HepG2 (cell line): Measurements from ENCODE around the gene FBRSL1. TPM values are rescaled to one million over a fixed set of nuclear protein-coding genes. Genes with fewer than 3 reads are reported as not detected.

Experiments
- ATM ChIP-seq: fragments of 450-650 bp; IDR thresholded peaks from 2 replicates; pipeline ENCODE4 v1.7.1; 2017; ENCODE audit warnings: mild to moderate bottlenecking, borderline replicate concordance
- CHD4 ChIP-seq: fragments of 200-600 bp; sonication (generic); IDR thresholded peaks from 2 replicates; pipeline ENCODE4 v1.7.0; 2017; ENCODE audit warnings: mild to moderate bottlenecking, low read length, borderline replicate concordance
- EED ChIP-seq: sonication (generic); formaldehyde crosslinking; IDR thresholded peaks from 2 replicates; pipeline ENCODE4 v1.5.0; 2020; ENCODE audit warnings: mild to moderate bottlenecking, missing genetic modification reagents
- HDAC1 ChIP-seq: sonication (generic); formaldehyde crosslinking; IDR thresholded peaks from 2 replicates; pipeline ENCODE4 v1.5.1; 2020; ENCODE audit warnings: mild to moderate bottlenecking, missing genetic modification reagents
- ISX ChIP-seq: sonication (generic); formaldehyde crosslinking; conservative IDR thresholded peaks from 2 replicates; pipeline ENCODE4 v1.5.0; 2020; ENCODE audit warnings: missing genetic modification reagents
- KLF15 ChIP-seq: sonication (generic); formaldehyde crosslinking; IDR thresholded peaks from 2 replicates; pipeline ENCODE4 v1.8.1; 2023; ENCODE audit warnings: borderline replicate concordance, mild to moderate bottlenecking, inconsistent platforms, missing genetic modification reagents, mixed read lengths
- NFE2L2 ChIP-seq: fragments of 150-350 bp; IDR thresholded peaks from 2 replicates; pipeline ENCODE4 v1.6.1; 2014; ENCODE audit warnings: low read length
- NRL ChIP-seq: sonication (generic); formaldehyde crosslinking; IDR thresholded peaks from 2 replicates; pipeline ENCODE4 v1.5.0; 2020; ENCODE audit warnings: missing genetic modification reagents, mild to moderate bottlenecking, moderate library complexity, borderline replicate concordance
- SETDB1 ChIP-seq: sonication (generic); formaldehyde crosslinking; IDR thresholded peaks from 2 replicates; pipeline ENCODE4 v1.5.1; 2020; ENCODE audit warnings: missing genetic modification reagents, mild to moderate bottlenecking, borderline replicate concordance
- ZBTB7A ChIP-seq: sonication (generic); formaldehyde crosslinking; IDR thresholded peaks from 2 replicates; pipeline ENCODE4 v1.8.0; 2022; ENCODE audit warnings: mild to moderate bottlenecking, missing genetic modification reagents
- ZNF10 ChIP-seq: sonication (generic); formaldehyde crosslinking; IDR thresholded peaks from 2 replicates; pipeline ENCODE4 v1.4.0; 2020; ENCODE audit warnings: mild to moderate bottlenecking, low read depth, missing genetic modification reagents, borderline replicate concordance
- ZNF232 ChIP-seq: sonication (generic); formaldehyde crosslinking; IDR thresholded peaks from 2 replicates; pipeline ENCODE4 v1.4.0; 2020; ENCODE audit warnings: missing genetic modification reagents, borderline replicate concordance
- ZNF317 ChIP-seq: sonication (generic); formaldehyde crosslinking; IDR thresholded peaks from 2 replicates; pipeline ENCODE4 v1.5.0; 2020; ENCODE audit warnings: mild to moderate bottlenecking, missing genetic modification reagents
- ZNF557 ChIP-seq: sonication (generic); formaldehyde crosslinking; IDR thresholded peaks from 2 replicates; pipeline ENCODE4 v1.4.0; 2020; ENCODE audit warnings: missing genetic modification reagents
- ZNF598 ChIP-seq: sonication (generic); formaldehyde crosslinking; IDR thresholded peaks from 2 replicates; pipeline ENCODE4 v1.5.1; 2020; ENCODE audit warnings: mild to moderate bottlenecking, missing genetic modification reagents, borderline replicate concordance
- ZNF619 ChIP-seq: sonication (generic); formaldehyde crosslinking; IDR thresholded peaks from 2 replicates; pipeline ENCODE4 v1.4.0; 2020; ENCODE audit warnings: mild to moderate bottlenecking, missing genetic modification reagents
- ZSCAN30 ChIP-seq: sonication (generic); formaldehyde crosslinking; IDR thresholded peaks from 2 replicates; pipeline ENCODE4 v1.5.0; 2020; ENCODE audit warnings: mild to moderate bottlenecking, missing genetic modification reagents
- polyA plus RNA-seq, 8 experiments: library from polyadenylated mRNA; depleted of rRNA in 3 of 8; stranded (reverse) in 7 of 8; unstranded in 1 of 8; fragments of >200 nt; fragmentation: Illumina TruSeq in 4 of 8; extraction: Trizol in 4 of 8; gene quantifications; 2 replicates each; pipeline versions ENCODE4 v1.2.1 to v1.2.3, GENCODE V29; 2011 to 2016; ENCODE audit warnings: low read depth in 4 of 8, missing spikeins in 1 of 8, mixed read lengths in 1 of 8; ENCODE audit not compliant: insufficient read depth in 1 of 8
- total RNA-seq, 5 experiments: library from RNA; depleted of rRNA; stranded (reverse); fragments of >200 nt; fragmentation: Illumina TruSeq; extraction: Trizol; gene quantifications; 2 replicates each; pipeline ENCODE4 v1.2.3, GENCODE V29; 2016; ENCODE audit warnings: low read depth in 1 of 5
- TF ChIP-seq, protein P1 (sequence below): IDR thresholded peaks from 2 replicates; pipeline ENCODE4 v1.6.1; 2016; ENCODE audit warnings: control low read depth
- TF ChIP-seq, protein P2 (sequence below): sonication (generic); formaldehyde crosslinking; IDR thresholded peaks from 2 replicates; pipeline ENCODE4 v1.8.1; 2023; ENCODE audit warnings: mild to moderate bottlenecking, moderate library complexity, missing genetic modification reagents
- TF ChIP-seq, protein P3 (sequence below): sonication (generic); formaldehyde crosslinking; IDR thresholded peaks from 2 replicates; pipeline ENCODE4 v1.5.0; 2020; ENCODE audit warnings: missing genetic modification reagents
- TF ChIP-seq, protein P4 (sequence below): sonication (generic); formaldehyde crosslinking; IDR thresholded peaks from 2 replicates; pipeline ENCODE4 v1.4.0; 2020; ENCODE audit warnings: missing genetic modification reagents
- TF ChIP-seq, protein P5 (sequence below): sonication (generic); formaldehyde crosslinking; IDR thresholded peaks from 2 replicates; pipeline ENCODE4 v1.8.1; 2023; ENCODE audit warnings: missing genetic modification reagents, inconsistent platforms, borderline replicate concordance

The FBRSL1 gene
- total and polyA plus RNA-seq, 2 of the 13 experiments (the other 11 are each of a cell fraction or from before 2014, with no cell fraction given): 3.6 to 7.9 TPM

DNA sequence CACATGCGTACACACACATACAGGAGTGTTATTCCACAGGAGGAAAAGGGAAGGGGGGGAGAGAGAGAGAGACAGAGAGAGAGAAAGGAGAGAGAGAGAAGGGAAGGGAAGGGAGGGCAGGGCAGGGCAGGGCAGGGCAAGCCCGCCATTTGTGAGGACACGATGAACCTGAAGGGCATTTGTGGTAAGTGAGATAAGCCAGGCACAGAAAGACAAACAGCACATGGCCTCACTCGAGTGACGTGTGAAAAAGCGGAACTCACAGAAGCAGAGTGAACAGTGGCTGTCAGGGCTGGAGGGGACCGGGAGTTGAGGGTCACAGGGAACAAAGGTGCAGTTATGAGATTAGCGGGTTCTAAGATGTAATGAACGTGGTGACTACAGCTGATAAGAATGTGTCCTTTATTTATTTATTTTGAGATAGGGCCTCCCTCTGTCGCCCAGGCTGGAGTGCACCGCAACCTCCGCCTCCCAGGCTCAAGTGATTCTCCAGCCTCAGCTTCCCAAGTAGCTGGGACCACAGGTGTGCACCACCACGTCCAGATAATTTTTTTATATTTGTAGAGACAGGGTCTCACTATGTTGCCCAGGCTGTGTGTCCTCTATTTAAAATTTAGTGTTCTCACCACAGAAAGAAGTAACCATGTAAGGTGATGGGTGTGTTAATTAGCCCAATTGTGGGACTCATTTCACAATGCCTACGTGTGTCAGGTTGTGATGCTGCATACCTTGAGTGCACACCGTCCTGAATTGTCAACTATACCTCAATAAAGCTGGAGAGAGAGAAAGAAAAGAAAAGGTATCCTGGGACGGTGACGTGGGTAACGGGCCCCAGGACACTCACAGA is 18.7 kb upstream of the FBRSL1 start (continued):
- TF ChIP-seq, protein P1, sequence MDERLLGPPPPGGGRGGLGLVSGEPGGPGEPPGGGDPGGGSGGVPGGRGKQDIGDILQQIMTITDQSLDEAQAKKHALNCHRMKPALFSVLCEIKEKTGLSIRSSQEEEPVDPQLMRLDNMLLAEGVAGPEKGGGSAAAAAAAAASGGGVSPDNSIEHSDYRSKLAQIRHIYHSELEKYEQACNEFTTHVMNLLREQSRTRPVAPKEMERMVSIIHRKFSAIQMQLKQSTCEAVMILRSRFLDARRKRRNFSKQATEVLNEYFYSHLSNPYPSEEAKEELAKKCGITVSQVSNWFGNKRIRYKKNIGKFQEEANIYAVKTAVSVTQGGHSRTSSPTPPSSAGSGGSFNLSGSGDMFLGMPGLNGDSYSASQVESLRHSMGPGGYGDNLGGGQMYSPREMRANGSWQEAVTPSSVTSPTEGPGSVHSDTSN: no peak
- TF ChIP-seq, protein P2, sequence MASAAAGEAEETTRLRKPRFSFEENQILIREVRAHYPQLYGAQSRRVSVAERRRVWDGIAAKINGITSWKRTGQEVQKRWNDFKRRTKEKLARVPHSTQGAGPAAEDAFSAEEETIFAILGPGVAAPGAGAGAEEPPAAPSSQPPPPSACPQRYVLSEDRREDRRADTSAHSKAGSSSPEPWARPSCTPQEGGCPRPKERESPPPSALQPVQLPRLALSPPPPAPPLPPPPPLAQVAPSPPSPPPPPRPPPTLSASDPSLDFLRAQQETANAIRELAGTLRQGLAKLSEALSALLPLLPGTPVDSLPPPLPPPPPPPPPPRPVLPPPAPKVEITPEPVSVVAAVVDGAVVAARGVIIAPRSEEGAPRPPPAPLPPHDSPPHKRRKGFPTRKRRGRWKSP: no peak
- TF ChIP-seq, protein P3, sequence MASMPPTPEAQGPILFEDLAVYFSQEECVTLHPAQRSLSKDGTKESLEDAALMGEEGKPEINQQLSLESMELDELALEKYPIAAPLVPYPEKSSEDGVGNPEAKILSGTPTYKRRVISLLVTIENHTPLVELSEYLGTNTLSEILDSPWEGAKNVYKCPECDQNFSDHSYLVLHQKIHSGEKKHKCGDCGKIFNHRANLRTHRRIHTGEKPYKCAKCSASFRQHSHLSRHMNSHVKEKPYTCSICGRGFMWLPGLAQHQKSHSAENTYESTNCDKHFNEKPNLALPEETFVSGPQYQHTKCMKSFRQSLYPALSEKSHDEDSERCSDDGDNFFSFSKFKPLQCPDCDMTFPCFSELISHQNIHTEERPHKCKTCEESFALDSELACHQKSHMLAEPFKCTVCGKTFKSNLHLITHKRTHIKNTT (CRISPR knock-in tag): no peak
- TF ChIP-seq NRL (CRISPR knock-in tag) (no peak), ZBTB7A (CRISPR knock-in tag) (peak; percentile 78; the same call in 1 of the 2 replicates), ZSCAN30 (CRISPR knock-in tag) (no peak), ISX (no peak), NFE2L2 (no peak), ATM (no peak), ZNF317 (CRISPR knock-in tag) (peak; percentile 69; the same call in 1 of the 2 replicates), SETDB1 (CRISPR knock-in tag) (no peak), ZNF10 (no peak), CHD4 (peak; percentile 68; the same call in 1 of the 2 replicates), EED (CRISPR knock-in tag) (no peak), KLF15 (CRISPR knock-in tag) (no peak), ZNF557 (CRISPR knock-in tag) (peak; percentile 91), HDAC1 (CRISPR knock-in tag) (peak; percentile 76), ZNF598 (CRISPR knock-in tag) (no peak), ZNF619 (no peak), ZNF232 (CRISPR knock-in tag) (peak; percentile 82)
- TF ChIP-seq, protein P4, sequence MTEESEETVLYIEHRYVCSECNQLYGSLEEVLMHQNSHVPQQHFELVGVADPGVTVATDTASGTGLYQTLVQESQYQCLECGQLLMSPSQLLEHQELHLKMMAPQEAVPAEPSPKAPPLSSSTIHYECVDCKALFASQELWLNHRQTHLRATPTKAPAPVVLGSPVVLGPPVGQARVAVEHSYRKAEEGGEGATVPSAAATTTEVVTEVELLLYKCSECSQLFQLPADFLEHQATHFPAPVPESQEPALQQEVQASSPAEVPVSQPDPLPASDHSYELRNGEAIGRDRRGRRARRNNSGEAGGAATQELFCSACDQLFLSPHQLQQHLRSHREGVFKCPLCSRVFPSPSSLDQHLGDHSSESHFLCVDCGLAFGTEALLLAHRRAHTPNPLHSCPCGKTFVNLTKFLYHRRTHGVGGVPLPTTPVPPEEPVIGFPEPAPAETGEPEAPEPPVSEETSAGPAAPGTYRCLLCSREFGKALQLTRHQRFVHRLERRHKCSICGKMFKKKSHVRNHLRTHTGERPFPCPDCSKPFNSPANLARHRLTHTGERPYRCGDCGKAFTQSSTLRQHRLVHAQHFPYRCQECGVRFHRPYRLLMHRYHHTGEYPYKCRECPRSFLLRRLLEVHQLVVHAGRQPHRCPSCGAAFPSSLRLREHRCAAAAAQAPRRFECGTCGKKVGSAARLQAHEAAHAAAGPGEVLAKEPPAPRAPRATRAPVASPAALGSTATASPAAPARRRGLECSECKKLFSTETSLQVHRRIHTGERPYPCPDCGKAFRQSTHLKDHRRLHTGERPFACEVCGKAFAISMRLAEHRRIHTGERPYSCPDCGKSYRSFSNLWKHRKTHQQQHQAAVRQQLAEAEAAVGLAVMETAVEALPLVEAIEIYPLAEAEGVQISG (CRISPR knock-in tag): peak; percentile 69
- TF ChIP-seq, protein P5, sequence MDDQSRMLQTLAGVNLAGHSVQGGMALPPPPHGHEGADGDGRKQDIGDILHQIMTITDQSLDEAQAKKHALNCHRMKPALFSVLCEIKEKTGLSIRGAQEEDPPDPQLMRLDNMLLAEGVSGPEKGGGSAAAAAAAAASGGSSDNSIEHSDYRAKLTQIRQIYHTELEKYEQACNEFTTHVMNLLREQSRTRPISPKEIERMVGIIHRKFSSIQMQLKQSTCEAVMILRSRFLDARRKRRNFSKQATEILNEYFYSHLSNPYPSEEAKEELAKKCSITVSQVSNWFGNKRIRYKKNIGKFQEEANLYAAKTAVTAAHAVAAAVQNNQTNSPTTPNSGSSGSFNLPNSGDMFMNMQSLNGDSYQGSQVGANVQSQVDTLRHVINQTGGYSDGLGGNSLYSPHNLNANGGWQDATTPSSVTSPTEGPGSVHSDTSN: no peak
